HL-60 (cell line): ENCODE data around the gene DCT.

Experiments
- DNase-seq, 2 experiments: peaks; one replicate each; pipeline ENCODE4 v3.0.0-alpha.2; 2010 to 2020; ENCODE audit warnings: low read depth in 1 of 2, low spot score in 1 of 2
- H3K27ac ChIP-seq: fragments of 250-450 bp; sonication (Bioruptor Pico); replicated peaks from 2 replicates; pipeline ENCODE4 v1.5.1; 2020; ENCODE audit warnings: mild to moderate bottlenecking, moderate library complexity
- H3K27me3 ChIP-seq: fragments of 250-450 bp; sonication (Bioruptor Pico); 2 replicates; pipeline ENCODE4 v1.5.1; 2021; ENCODE audit warnings: mild to moderate bottlenecking, moderate library complexity; ENCODE audit not compliant: insufficient read depth, poor library complexity, severe bottlenecking
- H3K4me3 ChIP-seq: replicated peaks from 2 replicates; pipeline ENCODE4 v1.5.1; 2011; ENCODE audit warnings: mild to moderate bottlenecking, control low read depth, low read length; ENCODE audit not compliant: insufficient read depth
- GABPA ChIP-seq: IDR thresholded peaks from 2 replicates; pipeline ENCODE4 v1.6.1; 2012; ENCODE audit warnings: low read depth
- POLR2AphosphoS5 ChIP-seq: IDR thresholded peaks from 2 replicates; pipeline ENCODE4 v1.6.1; 2012; ENCODE audit warnings: low read depth
- REST ChIP-seq: IDR thresholded peaks from 2 replicates; pipeline ENCODE4 v1.6.1; 2012; ENCODE audit warnings: low read depth; ENCODE audit not compliant: insufficient replicate concordance
- SPI1 ChIP-seq: IDR thresholded peaks from 2 replicates; pipeline ENCODE4 v1.6.1; 2012; ENCODE audit warnings: low read depth, mild to moderate bottlenecking, borderline replicate concordance
- TF ChIP-seq, protein P1 (sequence below): IDR thresholded peaks from one replicate; pipeline ENCODE4 v1.5.1; 2011; ENCODE audit warnings: low read length, control low read depth, inconsistent platforms; ENCODE audit not compliant: insufficient read depth

The DCT gene

DNA sequence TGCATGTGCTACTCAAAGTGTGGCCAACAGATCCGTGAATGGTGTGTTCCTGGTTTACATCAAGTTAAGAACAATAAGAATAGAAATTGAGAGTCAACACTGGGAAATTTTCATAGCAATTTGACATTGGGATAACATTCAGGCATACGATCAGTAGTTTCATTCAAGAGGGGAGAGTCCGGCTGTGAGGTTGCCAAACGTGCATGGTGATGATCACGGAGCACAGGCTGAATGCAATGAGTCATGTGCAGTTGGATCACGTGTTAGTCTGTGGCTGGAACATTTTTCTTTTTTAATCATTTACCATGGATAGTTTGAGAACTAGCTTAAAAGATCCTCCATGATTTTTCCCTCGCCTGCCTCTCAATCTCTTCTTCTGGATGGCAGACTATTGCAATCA lies 2.5 kb upstream of the DCT start:
- no peak overlapping the region for H3K27ac ChIP-seq
- no peak overlapping the region for H3K4me3 ChIP-seq
- peaks cover 5% of the 10 kb centered on the region for H3K27me3 ChIP-seq
- TF ChIP-seq SPI1 (no peak), REST (no peak), GABPA (no peak), POLR2AphosphoS5 (no peak)
- TF ChIP-seq, protein P1, sequence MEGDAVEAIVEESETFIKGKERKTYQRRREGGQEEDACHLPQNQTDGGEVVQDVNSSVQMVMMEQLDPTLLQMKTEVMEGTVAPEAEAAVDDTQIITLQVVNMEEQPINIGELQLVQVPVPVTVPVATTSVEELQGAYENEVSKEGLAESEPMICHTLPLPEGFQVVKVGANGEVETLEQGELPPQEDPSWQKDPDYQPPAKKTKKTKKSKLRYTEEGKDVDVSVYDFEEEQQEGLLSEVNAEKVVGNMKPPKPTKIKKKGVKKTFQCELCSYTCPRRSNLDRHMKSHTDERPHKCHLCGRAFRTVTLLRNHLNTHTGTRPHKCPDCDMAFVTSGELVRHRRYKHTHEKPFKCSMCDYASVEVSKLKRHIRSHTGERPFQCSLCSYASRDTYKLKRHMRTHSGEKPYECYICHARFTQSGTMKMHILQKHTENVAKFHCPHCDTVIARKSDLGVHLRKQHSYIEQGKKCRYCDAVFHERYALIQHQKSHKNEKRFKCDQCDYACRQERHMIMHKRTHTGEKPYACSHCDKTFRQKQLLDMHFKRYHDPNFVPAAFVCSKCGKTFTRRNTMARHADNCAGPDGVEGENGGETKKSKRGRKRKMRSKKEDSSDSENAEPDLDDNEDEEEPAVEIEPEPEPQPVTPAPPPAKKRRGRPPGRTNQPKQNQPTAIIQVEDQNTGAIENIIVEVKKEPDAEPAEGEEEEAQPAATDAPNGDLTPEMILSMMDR = no peak
- peak in 1 of 2 experiments; percentile 21 for DNase-seq

GRCh38 chr13:94480672-94481145 lies 1.2 kb upstream of the DCT start:
- peak; percentile 21 to 72 for DNase-seq
- no peaks in the 10 kb centered on the region for H3K27me3 ChIP-seq
- TF ChIP-seq SPI1 (no peak), GABPA (peak; percentile 29; the same call in 1 of the 2 replicates)
- no peak overlapping the region for H3K4me3 ChIP-seq
- peak overlapping the region; percentile 58 for H3K27ac ChIP-seq

- no peak for DNase-seq
- TF ChIP-seq POLR2AphosphoS5 = no peak
- TF ChIP-seq REST = no peak
- no peak for TF ChIP-seq GABPA
- TF ChIP-seq, protein P1 = no peak
- no peak for TF ChIP-seq SPI1
- H3K4me3 ChIP-seq = no peak overlapping the region
- no peaks in the 10 kb centered on the region for H3K27me3 ChIP-seq
- H3K27ac ChIP-seq = no peak overlapping the region
These were observed 569 bp downstream of the DCT start for GRCh38 chr13:94478913-94479312.

- Histone ChIP-seq H3K4me3 (no peak overlapping the region), H3K27me3 (peaks cover 6% of the 10 kb centered on the region), H3K27ac (no peak overlapping the region)
- TF ChIP-seq SPI1 (no peak), GABPA (no peak), POLR2AphosphoS5 (no peak), REST (no peak)
- TF ChIP-seq, protein P1 = no peak
- no peak for DNase-seq
These were observed 9.4 kb downstream of the DCT start for GRCh38 chr13:94470126-94470525.
